HepG2 (cell line): ENCODE results near the gene EPM2A. TPM values are rescaled to one million over a fixed set of nuclear protein-coding genes. Genes with fewer than 3 reads are reported as not detected.

Source experiments
- FOXA3 ChIP-seq: IDR thresholded peaks from 2 replicates; pipeline ENCODE4 v1.6.1; 2016; ENCODE audit warnings: missing genetic modification reagents, missing compliant biosample characterization
- HDAC1 ChIP-seq: sonication (generic); formaldehyde crosslinking; IDR thresholded peaks from 2 replicates; pipeline ENCODE4 v1.5.1; 2020; ENCODE audit warnings: mild to moderate bottlenecking, missing genetic modification reagents
- HOXA7 ChIP-seq: sonication (generic); formaldehyde crosslinking; IDR thresholded peaks from 2 replicates; pipeline ENCODE4 v1.8.1; 2022; ENCODE audit warnings: mild to moderate bottlenecking, missing genetic modification reagents, moderate library complexity
- HOXD1 ChIP-seq: sonication (generic); formaldehyde crosslinking; IDR thresholded peaks from 2 replicates; pipeline ENCODE4 v1.5.0; 2020; ENCODE audit warnings: missing genetic modification reagents
- KDM3A ChIP-seq: IDR thresholded peaks from 2 replicates; pipeline ENCODE4 v1.6.1; 2018; ENCODE audit warnings: low read depth, missing compliant biosample characterization
- MXD1 ChIP-seq: sonication (generic); formaldehyde crosslinking; IDR thresholded peaks from 2 replicates; pipeline ENCODE4 v1.4.0; 2020; ENCODE audit warnings: mild to moderate bottlenecking, missing genetic modification reagents
- NPAS2 ChIP-seq: sonication (generic); formaldehyde crosslinking; IDR thresholded peaks from 2 replicates; pipeline ENCODE4 v1.8.0; 2022; ENCODE audit warnings: mild to moderate bottlenecking, missing genetic modification reagents, borderline replicate concordance
- PBX2 ChIP-seq: IDR thresholded peaks from 2 replicates; pipeline ENCODE4 v1.6.1; 2016; ENCODE audit warnings: control low read depth
- STAT5B ChIP-seq: sonication (generic); formaldehyde crosslinking; IDR thresholded peaks from 2 replicates; pipeline ENCODE4 v1.4.0; 2020; ENCODE audit warnings: missing genetic modification reagents
- TCF7L2 ChIP-seq: IDR thresholded peaks from 2 replicates; pipeline ENCODE4 v1.6.1; 2011; ENCODE audit warnings: mild to moderate bottlenecking, low read depth, low read length, moderate library complexity
- TMF1 ChIP-seq: sonication (generic); formaldehyde crosslinking; IDR thresholded peaks from 2 replicates; pipeline ENCODE4 v1.8.1; 2022; ENCODE audit warnings: low read depth, missing genetic modification reagents
- ZC3H13 ChIP-seq: sonication (generic); formaldehyde crosslinking; IDR thresholded peaks from 2 replicates; pipeline ENCODE4 v1.8.1; 2023; ENCODE audit warnings: mild to moderate bottlenecking, missing genetic modification reagents, moderate library complexity
- ZNF10 ChIP-seq: sonication (generic); formaldehyde crosslinking; IDR thresholded peaks from 2 replicates; pipeline ENCODE4 v1.4.0; 2020; ENCODE audit warnings: mild to moderate bottlenecking, low read depth, missing genetic modification reagents, borderline replicate concordance
- ZNF501 ChIP-seq: sonication (generic); formaldehyde crosslinking; IDR thresholded peaks from 2 replicates; pipeline ENCODE4 v1.5.1; 2020; ENCODE audit warnings: mild to moderate bottlenecking, moderate library complexity, missing genetic modification reagents
- ZNF512B ChIP-seq: sonication (generic); formaldehyde crosslinking; IDR thresholded peaks from 2 replicates; pipeline ENCODE4 v1.5.1; 2020; ENCODE audit warnings: missing genetic modification reagents, mild to moderate bottlenecking, borderline replicate concordance
- ZNF670 ChIP-seq: sonication (generic); formaldehyde crosslinking; IDR thresholded peaks from 2 replicates; pipeline ENCODE4 v1.8.0; 2022; ENCODE audit warnings: mild to moderate bottlenecking, missing genetic modification reagents, borderline replicate concordance
- ZNF703 ChIP-seq: sonication (generic); formaldehyde crosslinking; IDR thresholded peaks from 2 replicates; pipeline ENCODE4 v1.5.1; 2020; ENCODE audit warnings: missing genetic modification reagents, mild to moderate bottlenecking, moderate library complexity, borderline replicate concordance
- ZNF784 ChIP-seq: sonication (generic); formaldehyde crosslinking; IDR thresholded peaks from 2 replicates; pipeline ENCODE4 v1.5.1; 2020; ENCODE audit warnings: missing genetic modification reagents, mild to moderate bottlenecking, borderline replicate concordance
- ZSCAN5A ChIP-seq: sonication (generic); formaldehyde crosslinking; IDR thresholded peaks from 2 replicates; pipeline ENCODE4 v1.8.0; 2022; ENCODE audit warnings: mild to moderate bottlenecking, missing genetic modification reagents, borderline replicate concordance
- polyA plus RNA-seq, 8 experiments: library from polyadenylated mRNA; depleted of rRNA in 3 of 8; stranded (reverse) in 7 of 8; unstranded in 1 of 8; fragments of >200 nt; fragmentation: Illumina TruSeq in 4 of 8; extraction: Trizol in 4 of 8; gene quantifications; 2 replicates each; pipeline versions ENCODE4 v1.2.1 to v1.2.3, GENCODE V29; 2011 to 2016; ENCODE audit warnings: low read depth in 4 of 8, missing spikeins in 1 of 8, mixed read lengths in 1 of 8; ENCODE audit not compliant: insufficient read depth in 1 of 8
- total RNA-seq, 5 experiments: library from RNA; depleted of rRNA; stranded (reverse); fragments of >200 nt; fragmentation: Illumina TruSeq; extraction: Trizol; gene quantifications; 2 replicates each; pipeline ENCODE4 v1.2.3, GENCODE V29; 2016; ENCODE audit warnings: low read depth in 1 of 5

Gene EPM2A
- total and polyA plus RNA-seq, 2 of the 13 experiments (the other 11 are each of a cell fraction or from before 2014, with no cell fraction given) = 4.6 to 9.2 TPM

GRCh38 chr6:145735356-145736165 is at the start of gene EPM2A (continued):
- 0 out of 2 replicates have a peak, but pooled peaks have one; percentile 58 for TF ChIP-seq HOXA7 (CRISPR knock-in tag)
- TF ChIP-seq ZNF512B (CRISPR knock-in tag) = 0 out of 2 replicates have a peak, but pooled peaks have one; percentile 44
- TF ChIP-seq HDAC1 (CRISPR knock-in tag) = peak; percentile 36
- peak; percentile 99 for TF ChIP-seq ZNF703
- TF ChIP-seq ZNF10 (CRISPR knock-in tag) = no peak
- peak; percentile 47; the same call in 1 of the 2 replicates for TF ChIP-seq ZNF670
- peak; percentile 96 for TF ChIP-seq ZNF501
- peak; percentile 58 for TF ChIP-seq FOXA3 (CRISPR knock-in tag)
- peak; percentile 86 for TF ChIP-seq KDM3A (CRISPR knock-in tag)
- TF ChIP-seq ZC3H13 (CRISPR knock-in tag) = peak; percentile 97
- TF ChIP-seq PBX2 (CRISPR knock-in tag) = no peak
- no peak for TF ChIP-seq TCF7L2
- peak; percentile 99 for TF ChIP-seq MXD1 (CRISPR knock-in tag)
- TF ChIP-seq NPAS2 = no peak
- TF ChIP-seq ZSCAN5A = peak; percentile 94; the same call in 1 of the 2 replicates
- peak; percentile 73; the same call in 1 of the 2 replicates for TF ChIP-seq STAT5B (CRISPR knock-in tag)
- TF ChIP-seq HOXD1 (CRISPR knock-in tag) = peak; percentile 96
- no peak; the same call in 1 of the 2 replicates for TF ChIP-seq ZNF784 (CRISPR knock-in tag)
- peak; percentile 98 for TF ChIP-seq TMF1
